HTERT RPE-1 (cell line): ENCODE measurements around the gene SLC17A1.
"Not testable (repeated sequence)": the region's sequence is repeated elsewhere in the genome, so short reads cannot be mapped to it uniquely, and the experiment has no call there.

ENCODE experiments used
- in situ Hi-C: fragments of 300-500 bp; cut with MboI; formaldehyde crosslinking; loops from 4 replicates; pipeline ENCODE4 v1.14.3; 2020; ENCODE audit warnings: low sequenced_read_pairs

SLC17A1 gene

DNA sequence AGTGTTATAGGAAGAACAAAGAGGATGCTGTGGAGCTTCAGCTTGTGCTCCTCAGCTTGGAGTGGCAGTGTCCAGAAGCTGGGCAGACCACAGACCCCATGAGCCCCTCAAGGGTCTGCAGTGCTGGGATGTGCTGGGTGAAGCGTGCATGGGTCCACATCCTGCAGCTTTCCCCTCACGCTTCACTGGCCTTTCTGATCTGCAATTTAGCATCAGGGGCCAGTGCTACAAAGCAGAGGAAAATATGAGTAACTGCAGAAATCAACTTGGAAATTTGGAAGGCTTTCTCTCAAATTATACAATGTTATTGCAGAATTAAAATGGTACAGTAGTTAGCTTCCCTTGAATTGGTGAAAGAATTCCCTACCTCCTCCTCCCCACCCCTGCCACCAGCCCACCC is 67.2 kb downstream of the SLC17A1 start:
- in situ Hi-C loops, result no loop called here

DNA sequence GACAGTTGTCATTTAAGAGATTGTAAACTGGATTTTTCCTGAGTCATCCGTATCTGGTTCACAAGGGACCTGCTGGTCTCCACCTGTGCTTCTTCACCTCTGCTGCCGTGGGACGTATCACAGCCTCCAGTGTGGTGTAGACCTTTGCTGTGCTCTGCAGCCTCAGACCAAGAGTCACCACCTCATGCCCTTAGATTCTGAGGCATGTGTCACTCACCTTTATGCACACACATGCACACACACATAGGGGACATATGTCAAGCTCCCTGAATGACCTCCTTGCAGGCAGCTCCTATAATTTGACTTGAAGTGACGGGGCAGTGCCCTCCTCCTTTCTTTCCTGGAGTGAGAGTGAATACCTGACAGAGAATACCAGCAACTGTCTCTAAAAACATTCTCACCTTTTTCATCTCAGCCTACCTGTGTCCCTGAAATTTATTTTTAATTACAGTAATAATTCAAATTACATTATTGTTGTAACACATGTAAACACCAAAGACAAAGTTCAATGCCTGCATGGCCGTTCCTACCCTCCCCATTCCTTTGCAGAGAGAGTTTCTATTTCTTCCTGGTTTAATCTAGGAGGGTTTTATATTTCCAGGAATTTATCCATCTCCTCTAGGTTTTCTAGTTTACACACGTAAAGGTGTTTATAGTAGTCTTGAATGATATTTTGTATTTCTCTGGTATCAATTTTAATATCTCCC is 73.8 kb downstream of the SLC17A1 start:
- in situ Hi-C loops, result no loop called here

DNA sequence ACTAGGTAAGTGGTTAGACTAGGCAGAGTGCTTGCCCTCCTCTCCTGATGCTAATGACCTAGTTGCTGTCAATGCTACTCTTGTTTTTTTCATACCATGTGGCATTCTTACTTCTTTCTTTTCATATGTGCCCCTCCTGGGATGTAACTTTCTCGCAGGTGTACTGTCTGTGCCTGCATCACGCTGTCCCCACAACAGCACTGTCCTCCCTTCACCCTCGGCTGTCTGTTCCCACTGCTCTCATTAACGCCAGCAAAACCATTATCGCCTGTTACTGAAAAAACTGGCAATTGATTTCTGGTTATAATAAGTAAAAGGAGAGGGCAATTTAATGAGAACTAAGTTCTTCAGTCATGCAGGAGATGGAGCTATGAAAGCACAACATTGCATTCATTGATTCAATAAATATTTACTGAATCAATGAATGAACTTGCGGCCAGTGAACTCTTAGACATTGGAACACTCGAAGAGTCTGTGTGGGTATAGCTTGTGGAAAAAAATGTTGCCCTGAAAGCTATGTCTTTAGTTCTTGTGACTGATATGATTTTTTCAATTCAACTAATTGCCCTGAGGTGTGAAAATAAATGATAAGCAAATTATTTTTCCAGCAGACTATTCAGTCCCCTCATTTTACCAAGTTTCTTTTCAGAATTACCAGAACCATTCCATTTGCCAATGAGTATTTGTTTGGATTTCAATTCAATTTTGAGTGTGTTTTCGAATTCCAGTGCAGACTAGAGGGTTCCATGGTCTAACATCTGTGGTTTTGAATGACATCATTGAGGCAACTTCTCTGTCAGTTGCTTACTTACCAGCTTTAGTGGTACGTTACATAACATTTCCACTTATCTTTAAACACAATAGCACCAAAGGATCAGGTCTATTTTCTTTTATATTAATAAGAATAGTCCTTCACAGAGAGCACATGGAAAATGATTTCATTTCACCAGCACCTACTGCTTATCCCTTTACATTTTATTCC is 75.2 kb downstream of the SLC17A1 start:
- in situ Hi-C loops, result no loop called here

DNA sequence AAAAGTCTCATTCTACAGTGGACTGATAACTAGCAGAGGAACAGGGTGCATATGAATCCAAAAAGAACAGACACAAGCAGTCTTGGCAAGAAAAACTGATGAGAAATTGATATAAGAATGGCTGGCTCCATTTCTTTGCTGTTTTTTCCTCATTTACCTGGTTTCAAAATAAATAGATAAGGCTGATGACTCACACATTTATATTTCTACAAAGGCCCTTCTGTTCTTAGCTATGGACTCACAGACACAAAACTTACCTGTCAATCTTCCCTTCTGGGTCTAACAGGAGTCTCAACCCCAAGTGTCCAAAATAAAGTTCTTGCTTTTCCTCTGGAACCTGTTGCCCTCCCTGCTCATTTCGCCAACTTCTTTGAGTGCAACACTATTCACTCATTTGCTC is 76.4 kb downstream of the SLC17A1 start:
- in situ Hi-C loops, result no loop called here

DNA sequence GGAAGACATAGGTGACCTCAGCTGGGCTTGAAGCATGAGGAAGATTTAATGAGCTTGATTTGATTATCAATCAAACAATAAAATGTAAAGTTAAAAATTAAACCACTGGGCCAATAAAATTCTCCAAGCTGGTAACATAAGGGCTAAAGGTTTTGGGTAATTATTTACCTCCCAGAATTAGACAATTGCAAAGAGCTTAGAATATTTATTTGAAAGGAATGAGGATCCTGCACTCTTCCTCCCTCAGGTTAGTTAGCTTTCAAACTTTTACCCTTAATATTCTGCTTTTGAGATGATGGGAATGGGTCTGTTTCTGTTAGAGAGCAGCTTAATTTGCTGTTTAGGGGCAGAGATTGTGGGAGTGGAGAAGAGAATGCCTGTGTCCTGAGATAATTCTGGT is 77.3 kb downstream of the SLC17A1 start, which contains the start of gene SLC17A4:
Gene SLC17A4, plus strand, starts transcription at position 208 of the 400 bp plus-strand sequence. CDS start 7,221 bp downstream, outside the sequence.
- in situ Hi-C loops, result no loop called here

DNA sequence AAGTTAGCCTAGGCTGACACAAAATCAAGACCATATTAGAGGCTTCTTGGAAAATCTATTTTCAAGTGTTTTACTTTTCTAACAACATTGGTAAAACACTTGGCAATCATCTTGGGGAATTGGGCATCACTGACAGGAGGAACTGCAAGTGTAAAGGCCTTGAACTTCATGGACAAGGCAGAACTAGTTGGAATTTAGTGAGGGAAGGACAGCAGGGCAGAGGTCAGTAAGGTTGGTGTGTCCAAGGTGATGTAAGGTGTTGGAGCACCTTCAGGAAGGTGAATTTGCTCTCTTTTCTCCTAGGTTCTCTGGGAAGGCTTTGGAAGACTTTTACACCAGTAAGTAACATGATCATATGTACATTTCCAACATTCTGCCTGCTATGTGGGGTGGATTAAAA is 78.8 kb downstream of the SLC17A1 start:
- in situ Hi-C loops, result no loop called here

DNA sequence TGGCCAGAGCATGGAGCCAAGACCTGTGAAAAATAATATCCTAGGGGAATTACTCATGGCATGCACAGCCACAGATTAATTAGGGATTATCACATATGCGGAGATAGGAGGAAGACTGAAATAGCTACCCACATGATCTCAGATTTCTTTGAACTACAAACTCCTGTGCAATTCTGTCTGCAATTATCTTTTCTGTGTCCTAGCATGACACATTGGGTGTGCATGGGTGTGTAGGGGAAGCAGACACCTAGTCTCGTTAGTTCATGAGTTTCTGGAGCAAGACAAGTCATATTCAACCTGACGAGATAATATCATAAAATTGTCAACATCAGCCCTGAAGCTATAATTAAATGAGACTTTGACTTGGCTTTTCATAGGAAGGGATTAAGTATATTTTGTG is 80.9 kb downstream of the SLC17A1 start:
- in situ Hi-C loops, result no loop called here

DNA sequence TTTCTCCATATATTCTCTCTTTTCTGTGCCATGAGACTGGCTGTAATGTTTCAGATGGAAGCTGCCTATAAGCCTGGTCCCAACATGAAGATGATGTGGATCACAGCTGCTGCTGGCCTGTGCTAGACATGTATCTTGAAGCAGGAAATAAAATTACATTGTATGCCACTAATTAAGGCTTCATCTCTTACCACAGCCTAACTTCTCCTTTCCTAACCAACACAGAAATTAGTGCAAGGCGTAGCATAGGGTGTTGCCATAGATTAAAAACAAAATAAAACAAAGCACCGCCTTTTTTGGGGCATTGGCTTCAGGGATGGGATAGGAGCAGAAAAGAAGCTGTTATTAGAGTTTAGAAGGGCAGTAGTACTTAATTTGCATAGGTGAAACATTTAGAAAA is 82.0 kb downstream of the SLC17A1 start:
- in situ Hi-C loops, result no loop called here

DNA sequence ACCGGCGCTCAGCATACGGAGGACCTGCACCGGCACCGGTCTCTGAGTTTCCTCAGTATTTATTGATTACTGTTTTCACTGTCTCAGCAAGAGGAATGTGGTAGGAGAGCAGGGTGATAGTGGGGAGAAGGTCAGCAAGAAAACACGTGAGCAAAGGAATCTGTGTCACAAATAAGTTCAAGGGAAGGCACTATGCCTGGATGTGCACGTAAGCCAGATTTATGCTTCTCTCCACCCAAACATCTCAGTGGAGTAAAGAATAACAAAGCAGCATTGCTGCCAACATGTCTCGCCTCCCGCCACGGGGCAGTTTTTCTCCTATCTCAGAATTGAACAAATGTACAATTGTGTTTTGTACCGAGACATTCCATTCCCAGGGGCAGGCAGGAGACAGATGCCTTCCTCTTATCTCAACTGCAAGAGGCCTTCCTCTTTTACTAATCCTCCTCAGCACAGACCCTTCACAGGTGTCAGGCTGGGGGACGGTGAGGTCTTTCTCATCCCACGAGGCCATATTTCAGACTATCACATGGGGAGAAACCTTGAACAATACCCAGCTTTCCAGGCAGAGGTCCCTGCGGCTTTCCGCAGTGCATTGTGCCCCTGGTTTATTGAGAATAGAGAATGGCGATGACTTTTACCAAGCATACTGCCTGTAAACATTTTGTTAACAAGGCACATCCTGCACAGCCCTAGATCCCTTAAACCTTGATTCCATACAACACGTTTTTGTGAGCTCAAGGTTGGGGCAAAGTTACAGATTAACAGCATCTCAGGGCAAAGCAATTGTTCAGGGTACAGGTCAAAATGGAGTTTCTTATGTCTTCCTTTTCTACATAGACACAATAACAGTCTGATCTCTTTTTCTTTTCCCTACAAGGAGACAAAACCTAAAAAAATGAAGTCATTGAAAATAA is 83.0 kb downstream of the SLC17A1 start:
- in situ Hi-C loops, result not testable (repeated sequence)

DNA sequence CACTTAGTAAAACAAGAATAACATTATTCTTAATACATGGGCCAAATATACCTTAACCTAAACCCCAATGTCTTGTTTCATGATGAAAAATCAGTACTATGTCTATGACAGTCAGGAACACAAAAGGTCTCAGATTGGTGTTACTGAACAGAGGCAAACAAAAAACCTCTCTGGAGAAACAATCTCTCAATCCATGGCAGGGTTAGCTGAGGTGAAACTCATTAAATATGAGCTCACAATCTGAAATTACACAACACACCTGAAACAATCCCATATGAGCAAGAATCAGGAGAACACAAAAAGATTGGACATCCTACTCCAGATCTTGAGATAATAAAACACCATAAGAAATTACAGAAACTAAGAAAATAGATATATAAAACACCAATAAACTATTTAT is 83.8 kb downstream of the SLC17A1 start:
- in situ Hi-C loops, result no loop called here

DNA sequence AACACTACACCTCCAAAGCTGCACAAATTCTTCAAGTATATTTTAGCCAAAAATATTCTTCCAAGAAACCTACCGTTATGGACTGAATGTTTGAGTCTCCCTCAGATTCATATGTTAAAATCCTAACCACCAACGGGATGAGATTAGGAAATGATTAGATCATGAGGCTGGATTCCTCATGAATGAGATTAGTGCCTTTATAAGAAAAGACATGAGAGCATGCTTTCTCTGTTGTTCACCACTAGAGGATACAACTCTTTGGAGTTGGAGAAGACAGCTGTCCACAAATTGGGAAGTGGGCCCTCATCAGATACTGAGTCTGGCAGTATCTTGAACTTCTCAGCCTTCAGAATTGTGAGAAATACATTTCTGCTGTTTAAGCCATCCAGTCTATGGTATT is 84.4 kb downstream of the SLC17A1 start:
- in situ Hi-C loops, result no loop called here

DNA sequence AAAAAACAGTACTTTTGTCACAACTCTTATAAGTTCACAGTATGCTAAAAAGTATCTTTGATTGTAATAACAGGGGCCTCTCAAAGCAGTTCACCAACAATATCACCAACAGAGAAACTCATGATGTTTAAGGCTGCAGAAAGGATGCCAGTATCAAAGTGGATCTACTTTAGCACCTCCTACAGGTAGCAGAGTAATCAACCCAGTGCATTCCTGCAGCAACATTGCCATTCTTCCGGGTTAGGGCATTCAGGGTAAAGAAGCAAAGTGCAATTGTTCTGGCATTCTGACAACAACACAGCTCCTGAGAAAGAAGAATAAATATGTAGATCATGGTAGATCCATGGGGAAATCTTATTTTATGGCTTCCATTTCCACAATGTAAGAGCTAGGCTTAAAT is 84.9 kb downstream of the SLC17A1 start:
- in situ Hi-C loops, result no loop called here

DNA sequence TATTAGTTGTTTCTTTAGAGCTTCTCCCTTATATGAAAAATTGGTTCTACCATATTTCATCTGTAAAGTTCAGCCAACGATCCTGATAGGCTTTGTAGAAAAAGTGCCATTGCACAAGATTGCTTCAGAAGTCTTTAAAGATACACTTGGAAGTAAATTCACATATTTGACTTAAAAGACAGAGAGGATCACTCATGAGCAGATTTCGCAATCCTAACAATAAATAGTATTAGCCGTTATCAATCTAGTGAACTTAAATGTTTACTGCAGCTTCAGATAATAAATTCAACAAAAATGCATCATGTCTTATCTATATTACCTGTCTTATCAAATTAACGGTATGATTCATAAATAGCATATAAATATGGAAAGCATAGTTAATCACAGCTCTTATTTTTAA is 86.0 kb downstream of the SLC17A1 start:
- in situ Hi-C loops, result no loop called here

DNA sequence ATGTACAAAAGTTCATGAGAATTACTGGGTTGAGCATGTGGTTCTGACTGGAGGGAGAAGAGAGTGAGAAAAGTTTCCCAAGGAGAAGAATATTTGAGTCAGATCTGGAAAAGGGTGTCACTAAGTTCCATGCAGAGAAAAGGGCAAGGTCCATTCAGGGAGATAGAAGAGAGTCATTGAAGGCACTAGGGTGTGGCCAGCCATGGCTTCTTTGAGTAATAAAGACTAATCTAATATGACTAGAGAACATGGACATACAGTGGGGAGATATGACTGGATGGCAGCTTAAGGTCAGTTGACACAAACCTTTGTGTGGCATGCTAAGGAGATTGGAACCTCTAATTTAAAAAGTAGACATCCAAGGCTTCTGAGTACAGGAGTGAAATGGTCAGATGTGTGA is 88.0 kb downstream of the SLC17A1 start:
- in situ Hi-C loops, result no loop called here

DNA sequence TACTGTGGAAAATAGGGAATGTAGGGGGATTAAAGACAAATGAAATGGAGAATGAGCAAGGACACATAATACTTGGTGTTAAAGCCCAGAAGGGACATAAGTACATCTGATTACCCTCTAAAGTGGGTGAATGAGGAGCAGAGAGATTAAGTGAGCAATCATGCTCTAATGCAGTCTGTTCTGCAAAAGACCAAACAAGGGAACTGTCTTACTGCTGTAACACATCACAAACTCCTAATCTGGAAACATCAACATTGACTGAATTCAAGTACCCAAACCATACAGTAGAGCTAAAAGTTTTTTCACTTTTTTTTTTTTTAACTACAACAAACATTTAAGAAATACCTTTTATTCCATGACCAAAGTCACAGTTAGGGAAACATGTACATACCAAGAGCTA is 96.6 kb downstream of the SLC17A1 start:
- in situ Hi-C loops, result no loop called here
